ENCODE data around the gene CDH23. TPM values are rescaled to one million over a fixed set of nuclear protein-coding genes. Genes with fewer than 3 reads are reported as not detected.

CDH23 gene
- total and polyA plus RNA-seq, 10 donors: 2.0 to 19.9 (median 11.0) TPM

GRCh38 chr10:71828702-71829101 lies 432.0 kb downstream of the CDH23 start:
- TF ChIP-seq POLR2AphosphoS5 (IDR thresholded peaks at IDR 0.05): peak in 1 of 3 donors; percentile 20
- TF ChIP-seq POLR2A (IDR thresholded peaks at IDR 0.05): no peak
- peak overlapping the region in 7 of 8 donors; percentile 20 to 87 (median 75) for H3K27ac ChIP-seq
- intact Hi-C loops (cut with DNase I; ENCODE audit: low total_unique reads): no loop called here
- H3K9me3 ChIP-seq: no peaks in the 10 kb centered on the region
- no peaks in the 10 kb centered on the region for H3K27me3 ChIP-seq (replicated peaks in 1 of 7)
- H3K36me3 ChIP-seq: peaks cover 7 to 100% (median 91%) of the 10 kb centered on the region in 6 donors
- H3K4me1 ChIP-seq: peaks cover 10 to 70% (median 29%) of the 10 kb centered on the region in 6 donors
- peak overlapping the region in 2 of 8 donors; percentile 12 to 40 for H3K4me3 ChIP-seq
- WGBS, 5 donors: 92 to 98% (median 95%) methylated on average over 7 of the region's 7 CpGs
- DNase-seq: peak; percentile 63

- H3K4me1 ChIP-seq: peaks cover 13 to 71% (median 31%) of the 10 kb centered on the region in 6 donors
- DNase-seq: peak; percentile 83
Observed at GRCh38 chr10:71829171-71829570, 432.5 kb downstream of the CDH23 start.

GRCh38 chr10:71829896-71830295 lies 433.2 kb downstream of the CDH23 start:
- intact Hi-C loops (cut with DNase I; ENCODE audit: low total_unique reads): loop anchor here (10.0 kb wide), 1 partner anchor 55 kb away; no protein-coding TSS in a partner anchor

More at GRCh38 chr10:71829171-71829570, 432.5 kb downstream of the CDH23 start:
- TF ChIP-seq POLR2A (IDR thresholded peaks at IDR 0.05) (no peak), POLR2AphosphoS5 (IDR thresholded peaks at IDR 0.05) (peak in 1 of 3 donors; percentile 83), CTCF (IDR thresholded peaks at IDR 0.05 in 8 of 11, conservative IDR thresholded peaks at IDR 0.05 in 3 of 11) (no peak)
- 57 to 80% (median 61%) methylated on average over 5 of the region's 5 CpGs for WGBS, 5 donors
- Histone ChIP-seq H3K27ac (peak overlapping the region in 7 of 8 donors; percentile 2 to 87 (median 75)), H3K36me3 (peaks cover 7 to 100% (median 89%) of the 10 kb centered on the region in 6 donors), H3K4me3 (peak overlapping the region in 1 of 8 donors; percentile 40), H3K27me3 (replicated peaks in 1 of 7) (no peaks in the 10 kb centered on the region), H3K9me3 (no peaks in the 10 kb centered on the region)
- intact Hi-C loops (cut with DNase I; ENCODE audit: low total_unique reads): no loop called here

GRCh38 chr10:71830726-71831125 lies 434.0 kb downstream of the CDH23 start:
- no peak for DNase-seq
- Histone ChIP-seq H3K27me3 (replicated peaks in 1 of 7) (no peaks in the 10 kb centered on the region), H3K9me3 (no peaks in the 10 kb centered on the region), H3K4me1 (peaks cover 18 to 80% (median 46%) of the 10 kb centered on the region in 6 donors), H3K4me3 (no peak overlapping the region), H3K27ac (peak overlapping the region in 6 of 8 donors; percentile 62 to 87 (median 77)), H3K36me3 (peaks cover 7 to 91% (median 74%) of the 10 kb centered on the region in 6 donors)
- TF ChIP-seq CTCF (IDR thresholded peaks at IDR 0.05 in 8 of 11, conservative IDR thresholded peaks at IDR 0.05 in 3 of 11): no peak
- no peak for TF ChIP-seq POLR2AphosphoS5 (IDR thresholded peaks at IDR 0.05)
- TF ChIP-seq POLR2A (IDR thresholded peaks at IDR 0.05): no peak
- WGBS, 5 donors: 83 to 99% (median 88%) methylated on average over 4 of the region's 4 CpGs
- intact Hi-C loops (cut with DNase I; ENCODE audit: low total_unique reads): loop anchor here (10.0 kb wide), 1 partner anchor 54 kb away; no protein-coding TSS in a partner anchor

More at GRCh38 chr10:71829896-71830295, 433.2 kb downstream of the CDH23 start:
- H3K27me3 ChIP-seq (replicated peaks in 1 of 7): no peaks in the 10 kb centered on the region
- H3K4me1 ChIP-seq: peaks cover 13 to 74% (median 38%) of the 10 kb centered on the region in 6 donors
- H3K36me3 ChIP-seq: peaks cover 7 to 99% (median 82%) of the 10 kb centered on the region in 6 donors
- no peak for DNase-seq
- WGBS, 5 donors: 87 to 96% (median 90%) methylated on average over 5 of the region's 5 CpGs
- H3K27ac ChIP-seq: peak overlapping the region in 7 of 8 donors; percentile 2 to 87 (median 75)
- H3K9me3 ChIP-seq: no peaks in the 10 kb centered on the region
- TF ChIP-seq POLR2AphosphoS5 (IDR thresholded peaks at IDR 0.05) (peak in 1 of 3 donors; percentile 15), CTCF (IDR thresholded peaks at IDR 0.05 in 8 of 11, conservative IDR thresholded peaks at IDR 0.05 in 3 of 11) (no peak), POLR2A (IDR thresholded peaks at IDR 0.05) (no peak)
- no peak overlapping the region for H3K4me3 ChIP-seq
